ENCODE measurements around the gene DGKI. TPM values are rescaled to one million over a fixed set of nuclear protein-coding genes. Genes with fewer than 3 reads are reported as not detected.

DGKI gene
- total RNA-seq, 4 donors from 2014 or later, result 0.16 to 4.4 (median 2.1) TPM

DNA sequence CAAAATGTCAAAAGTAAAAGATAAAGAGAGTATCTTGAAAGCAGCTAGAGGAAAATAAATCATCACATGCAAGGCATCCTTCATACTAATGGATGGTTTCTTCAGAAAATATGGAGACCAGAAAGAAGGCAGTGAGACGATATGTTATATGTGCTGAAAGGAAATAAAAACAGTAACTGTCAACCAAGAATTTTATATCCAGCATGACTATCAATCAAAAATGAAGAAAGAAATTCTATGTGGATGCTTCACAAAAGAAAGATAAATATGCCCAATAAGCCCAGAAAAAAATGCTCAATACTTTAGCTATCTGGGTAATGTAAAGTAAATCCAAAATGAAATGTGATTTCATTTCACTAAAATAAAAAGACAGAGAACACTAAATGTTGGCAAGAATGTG lies 142.1 kb downstream of the DGKI start:
- DNase-seq (ENCODE audit: low spot score) (no peak), ATAC-seq (ENCODE audit: low FRiP score) (no peak)
- no peak for TF ChIP-seq CTCF (IDR thresholded peaks at IDR 0.05)

GRCh38 chr7:137703291-137704010 lies 143.3 kb downstream of the DGKI start:
- ATAC-seq (ENCODE audit: low FRiP score) (no peak), DNase-seq (ENCODE audit: low spot score) (no peak)
- no peak for TF ChIP-seq CTCF (IDR thresholded peaks at IDR 0.05)

DNA sequence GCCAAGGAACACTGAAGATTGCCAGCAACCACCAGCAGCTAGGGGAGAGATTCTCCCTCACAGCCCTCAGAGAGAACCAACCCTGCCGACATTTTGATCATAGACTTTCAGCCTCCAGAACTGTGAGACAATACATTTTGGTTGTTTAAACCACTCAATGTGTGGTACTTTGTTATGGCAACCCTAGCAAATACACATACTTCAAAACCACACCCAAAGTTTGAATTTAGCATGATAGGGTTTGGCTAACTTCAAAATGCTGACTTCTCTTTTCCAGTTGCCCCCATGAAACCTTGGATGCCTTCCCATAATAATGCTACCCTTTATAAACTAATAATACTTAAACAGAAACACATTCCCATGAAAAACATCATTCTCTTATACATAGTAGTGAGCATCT lies 149.8 kb downstream of the DGKI start:
- ATAC-seq (ENCODE audit: low FRiP score) (no peak), DNase-seq (ENCODE audit: low spot score) (no peak)
- no peak for TF ChIP-seq CTCF (IDR thresholded peaks at IDR 0.05)

DNA sequence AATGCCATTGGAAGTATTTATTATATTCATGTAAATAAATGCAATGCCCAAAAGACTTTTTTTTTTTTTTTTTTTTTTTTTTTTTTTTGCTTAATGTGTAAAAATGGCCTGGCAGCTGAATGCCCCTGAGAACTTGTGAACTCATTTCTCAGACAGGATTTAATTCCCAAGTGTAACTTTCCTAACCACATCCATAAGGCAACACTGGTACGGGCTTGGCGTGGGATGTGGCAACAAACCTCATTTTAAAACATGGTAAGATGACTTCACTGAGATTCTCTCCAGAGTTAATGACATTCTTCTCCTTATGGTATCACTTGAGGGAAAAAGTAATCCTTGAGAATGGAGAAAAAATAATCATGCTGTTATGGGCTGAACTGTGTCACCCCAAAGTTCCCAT lies 150.4 kb downstream of the DGKI start:
- ATAC-seq (ENCODE audit: low FRiP score), result no peak
- DNase-seq (ENCODE audit: low spot score), result no peak
- TF ChIP-seq CTCF (IDR thresholded peaks at IDR 0.05), result no peak

- DNase-seq (ENCODE audit: low spot score), result no peak
- ATAC-seq (ENCODE audit: low FRiP score), result no peak
Measured at GRCh38 chr7:137695942-137696341, 150.8 kb downstream of the DGKI start.

GRCh38 chr7:137695494-137695893 lies 151.3 kb downstream of the DGKI start:
- ATAC-seq (ENCODE audit: low FRiP score) (no peak), DNase-seq (ENCODE audit: low spot score) (no peak)
- TF ChIP-seq CTCF (IDR thresholded peaks at IDR 0.05), result no peak

More at GRCh38 chr7:137695942-137696341, 150.8 kb downstream of the DGKI start:
- TF ChIP-seq CTCF (IDR thresholded peaks at IDR 0.05), result no peak

- ATAC-seq (ENCODE audit: low FRiP score), result no peak
- TF ChIP-seq CTCF (IDR thresholded peaks at IDR 0.05), result no peak
- DNase-seq (ENCODE audit: low spot score), result no peak
Measured at GRCh38 chr7:137694405-137694804, 152.4 kb downstream of the DGKI start.
